Stimulated activated CD8-positive, alpha-beta memory T cell treated with anti-CD3 and anti-CD28 coated beads, Interleukin-4, amount 100 ng/mL, for 4 hours (primary cell): ENCODE results near the gene TAC3.
"Not testable (repeated sequence)": the region's sequence is repeated elsewhere in the genome, so short reads cannot be mapped to it uniquely, and the experiment has no call there.

ENCODE experiments used
- DNase-seq, 2 donors: peaks; one replicate each; pipeline ENCODE4 v3.0.0-alpha.2; 2020; ENCODE audit warnings: low read depth in 2 of 2, low spot score in 1 of 2

Gene TAC3

GRCh38 chr12:57016348-57016747 is at the start of gene TAC3:
TSS of gene TAC3 (minus strand) at chr12:57016529. CDS start at chr12:57015797, 732 bp downstream.
- no peak for DNase-seq

- DNase-seq = peak in 1 of 2 donors; percentile 24
These were observed 47.8 kb upstream of the TAC3 start for GRCh38 chr12:57063991-57064685.

- DNase-seq = no peak
These were observed 42.1 kb upstream of the TAC3 start for GRCh38 chr12:57058454-57058853.

GRCh38 chr12:57057067-57057751 is 40.9 kb upstream of the TAC3 start:
- no peak for DNase-seq

GRCh38 chr12:57055824-57056223 is 39.5 kb upstream of the TAC3 start:
- DNase-seq = no peak

- DNase-seq = not testable (repeated sequence)
These were observed 37.6 kb upstream of the TAC3 start for GRCh38 chr12:57053901-57054300.

GRCh38 chr12:57053146-57053545 is 36.8 kb upstream of the TAC3 start:
- DNase-seq = not testable (repeated sequence)

- DNase-seq = no peak
These were observed 34.7 kb upstream of the TAC3 start for GRCh38 chr12:57051011-57051410.

- DNase-seq = no peak
These were observed 33.6 kb upstream of the TAC3 start, which contains the start of gene MYO1A for GRCh38 chr12:57049890-57050289. TSS of gene MYO1A (minus strand) at chr12:57050129. CDS start at chr12:57048323, 1,806 bp downstream.

GRCh38 chr12:57049119-57049446 is 32.8 kb upstream of the TAC3 start:
- no peak for DNase-seq

- no peak for DNase-seq
These were observed 32.2 kb upstream of the TAC3 start for GRCh38 chr12:57048423-57049118.

GRCh38 chr12:57047981-57048380 is 31.7 kb upstream of the TAC3 start:
- no peak for DNase-seq

GRCh38 chr12:57046947-57047890 is 30.9 kb upstream of the TAC3 start:
- DNase-seq = no peak

- DNase-seq = no peak
These were observed 29.9 kb upstream of the TAC3 start for GRCh38 chr12:57046086-57046791.

- DNase-seq = no peak
These were observed 28.6 kb upstream of the TAC3 start for GRCh38 chr12:57044889-57045288.

GRCh38 chr12:57044468-57044867 is 28.1 kb upstream of the TAC3 start:
- no peak for DNase-seq

GRCh38 chr12:57042695-57043094 is 26.4 kb upstream of the TAC3 start:
- no peak for DNase-seq

- no peak for DNase-seq
These were observed 24.4 kb upstream of the TAC3 start for GRCh38 chr12:57040750-57041149.

- no peak for DNase-seq
These were observed 23.9 kb upstream of the TAC3 start for GRCh38 chr12:57040211-57040610.

GRCh38 chr12:57039016-57039798 is 22.9 kb upstream of the TAC3 start:
- DNase-seq = no peak
